HT-29 (cell line): ENCODE measurements around the gene GUK1. TPM values are rescaled to one million over a fixed set of nuclear protein-coding genes. Genes with fewer than 3 reads are reported as not detected.
"Not testable (repeated sequence)": the region's sequence is repeated elsewhere in the genome, so short reads cannot be mapped to it uniquely, and the experiment has no call there.

Experiments used
- DNase-seq: peaks from one replicate; pipeline ENCODE4 v3.0.0-alpha.2; 2015; ENCODE audit warnings: low spot score
- total RNA-seq: library from RNA; depleted of rRNA; stranded (reverse); fragments of >200 nt; shearing (Covaris generic); gene quantifications from 2 replicates; pipeline ENCODE4 v1.2.3, GENCODE V29; 2014

Gene GUK1
- total RNA-seq, 1 experiment from 2014 or later = 608 TPM

GRCh38 chr1:228104526-228105269 lies 35.4 kb upstream of the GUK1 start:
- no peak for DNase-seq

GRCh38 chr1:228105270-228105995 lies 34.6 kb upstream of the GUK1 start:
- DNase-seq = no peak

- DNase-seq = no peak
Measured at GRCh38 chr1:228105996-228106799, 33.9 kb upstream of the GUK1 start.

- no peak for DNase-seq
Measured at GRCh38 chr1:228106800-228107054, 33.4 kb upstream of the GUK1 start.

- DNase-seq = no peak
Measured at GRCh38 chr1:228107636-228108035, 32.4 kb upstream of the GUK1 start.

- DNase-seq = no peak
Measured at GRCh38 chr1:228108055-228108690, 31.9 kb upstream of the GUK1 start.

GRCh38 chr1:228108742-228109072 lies 31.4 kb upstream of the GUK1 start:
- peak; percentile 24 for DNase-seq

- DNase-seq = peak; percentile 96
Measured at GRCh38 chr1:228109073-228109961, 30.8 kb upstream of the GUK1 start, which contains the start of gene MRPL55. MRPL55 (minus strand) TSS chr1:228109299; CDS start chr1:228108260, 1,039 bp downstream.

GRCh38 chr1:228109962-228110488 lies 30.1 kb upstream of the GUK1 start:
- no peak for DNase-seq

GRCh38 chr1:228110556-228110955 lies 29.5 kb upstream of the GUK1 start:
- DNase-seq = no peak

- not testable (repeated sequence) for DNase-seq
Measured at GRCh38 chr1:228111315-228111714, 28.8 kb upstream of the GUK1 start.

GRCh38 chr1:228112167-228112566 lies 27.9 kb upstream of the GUK1 start:
- DNase-seq = no peak

- no peak for DNase-seq
Measured at GRCh38 chr1:228112617-228113016, 27.5 kb upstream of the GUK1 start.

- DNase-seq = no peak
Measured at GRCh38 chr1:228114827-228115226, 25.3 kb upstream of the GUK1 start.

GRCh38 chr1:228117335-228117734 lies 22.7 kb upstream of the GUK1 start:
- no peak for DNase-seq

GRCh38 chr1:228118040-228118439 lies 22.0 kb upstream of the GUK1 start:
- no peak for DNase-seq

- no peak for DNase-seq
Measured at GRCh38 chr1:228120351-228120750, 19.7 kb upstream of the GUK1 start.

GRCh38 chr1:228120857-228121489 lies 19.1 kb upstream of the GUK1 start:
- DNase-seq = no peak

- DNase-seq = no peak
Measured at GRCh38 chr1:228122921-228123441, 17.1 kb upstream of the GUK1 start.

- no peak for DNase-seq
Measured at GRCh38 chr1:228123505-228123904, 16.6 kb upstream of the GUK1 start.
